ENCODE data around the gene FHIT.

DNA sequence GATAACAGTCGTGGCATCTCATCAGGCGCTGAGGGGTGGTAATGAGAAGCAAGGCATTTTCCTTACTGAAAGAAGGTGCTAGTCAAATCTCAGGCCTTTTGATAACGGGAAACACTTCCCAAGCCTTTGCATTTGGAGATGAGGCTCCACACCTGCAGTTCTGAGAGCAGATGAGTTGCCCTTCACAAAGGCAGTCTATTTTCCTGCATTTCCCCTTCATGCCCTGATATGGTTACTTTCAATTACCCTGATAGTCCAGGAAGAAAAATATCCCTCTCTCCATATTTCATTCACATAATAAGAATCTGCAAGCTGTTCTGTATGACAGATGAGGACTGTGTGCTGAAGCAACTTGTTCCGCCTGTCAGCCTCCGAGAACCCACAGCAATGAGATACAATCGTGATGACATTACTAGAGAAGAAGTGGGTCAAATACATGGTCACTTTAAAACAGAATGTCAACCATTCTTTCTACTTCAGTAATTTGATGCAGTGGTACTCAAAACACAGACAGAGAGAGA lies 25.0 kb downstream of the FHIT start:
- TF ChIP-seq POLR2A (IDR thresholded peaks at IDR 0.05; ENCODE audit: low read length) = no peak
- TF ChIP-seq GATA1 (IDR thresholded peaks at IDR 0.05; ENCODE audit: low read depth, low read length) = no peak

All from erythroblast (primary cell).